ENCODE measurements around the gene RBPMS2. TPM values are rescaled to one million over a fixed set of nuclear protein-coding genes. Genes with fewer than 3 reads are reported as not detected.
A peak's percentile ranks its signal among the peaks of the same experiment; 100 is the strongest.

RBPMS2 gene
- total and polyA plus RNA-seq, 4 donors, result 0.42 to 7.9 (median 2.4) TPM

- Histone ChIP-seq H3K27me3 (ENCODE audit: control insufficient read depth in 4 of 4, insufficient read depth in 4 of 4, low read length in 3 of 4) (no peaks in the 10 kb centered on the region), H3K4me3 (ENCODE audit: low read depth in 1 of 3, low read length in 3 of 3) (no peak overlapping the region), H3K36me3 (ENCODE audit: control insufficient read depth in 4 of 4, insufficient read depth in 3 of 4, low read depth in 1 of 4, low read length in 3 of 4) (no peaks in the 10 kb centered on the region), H3K27ac (ENCODE audit: low read depth in 1 of 2, low read length in 2 of 2) (no peak overlapping the region), H3K9ac (ENCODE audit: low read depth in 1 of 2, low read length in 2 of 2) (no peak overlapping the region), H3K4me1 (ENCODE audit: control insufficient read depth in 4 of 4, insufficient read depth in 4 of 4, low read length in 3 of 4) (no peaks in the 10 kb centered on the region), H3K9me3 (ENCODE audit: control insufficient read depth in 4 of 4, low read length in 3 of 4) (no peaks in the 10 kb centered on the region)
- DNase-seq (ENCODE audit: low spot score), result no peak
- TF ChIP-seq RXRA (IDR thresholded peaks at IDR 0.05), result peak in 1 of 2 donors; percentile 26
- no peak for TF ChIP-seq YY1 (IDR thresholded peaks at IDR 0.05)
- 29% methylated on average over 4 of the region's 4 CpGs for whole genome bisulfite sequencing
Measured at GRCh38 chr15:64791401-64791800, 16.0 kb upstream of the RBPMS2 start.

- WGBS, result 71% methylated on average over 4 of the region's 4 CpGs
- H3K4me3 ChIP-seq (ENCODE audit: low read depth in 1 of 3, low read length in 3 of 3), result no peak overlapping the region
- no peaks in the 10 kb centered on the region for H3K27me3 ChIP-seq (ENCODE audit: control insufficient read depth in 4 of 4, insufficient read depth in 4 of 4, low read length in 3 of 4)
Measured at GRCh38 chr15:64783796-64784195, 8.4 kb upstream of the RBPMS2 start.

More at GRCh38 chr15:64783796-64784195, 8.4 kb upstream of the RBPMS2 start:
- no peak for DNase-seq (ENCODE audit: low spot score)
- no peak overlapping the region for H3K27ac ChIP-seq (ENCODE audit: low read depth in 1 of 2, low read length in 2 of 2)
- H3K9me3 ChIP-seq (ENCODE audit: control insufficient read depth in 4 of 4, low read length in 3 of 4), result no peaks in the 10 kb centered on the region
- peaks cover 10 to 34% (median 31%) of the 10 kb centered on the region in 4 donors for H3K4me1 ChIP-seq (ENCODE audit: control insufficient read depth in 4 of 4, insufficient read depth in 4 of 4, low read length in 3 of 4)
- no peak overlapping the region for H3K9ac ChIP-seq (ENCODE audit: low read depth in 1 of 2, low read length in 2 of 2)
- TF ChIP-seq ATF3 (IDR thresholded peaks at IDR 0.05), result no peak
- TF ChIP-seq SP1 (IDR thresholded peaks at IDR 0.05), result peak; percentile 33
- peak; percentile 52 for TF ChIP-seq YY1 (IDR thresholded peaks at IDR 0.05)
- TF ChIP-seq RXRA (IDR thresholded peaks at IDR 0.05), result peak; percentile 47 to 53
- no peak for TF ChIP-seq REST (IDR thresholded peaks at IDR 0.05)
- no peak for TF ChIP-seq ZBTB33 (IDR thresholded peaks at IDR 0.05)
- TF ChIP-seq FOXA2 (IDR thresholded peaks at IDR 0.05), result no peak
- peak; percentile 49 to 64 for TF ChIP-seq HNF4A (conservative IDR thresholded peaks at IDR 0.05)
- no peak for TF ChIP-seq FOXA1 (IDR thresholded peaks at IDR 0.05)
- no peak for TF ChIP-seq RAD21 (IDR thresholded peaks at IDR 0.05)
- TF ChIP-seq GABPA (IDR thresholded peaks at IDR 0.05 in 1 of 2, conservative IDR thresholded peaks at IDR 0.05 in 1 of 2), result no peak
- no peak for TF ChIP-seq TAF1 (conservative IDR thresholded peaks at IDR 0.05)
- TF ChIP-seq NR2F2 (IDR thresholded peaks at IDR 0.05), result peak; percentile 26
- TF ChIP-seq JUND (IDR thresholded peaks at IDR 0.05), result no peak
- no peaks in the 10 kb centered on the region for H3K36me3 ChIP-seq (ENCODE audit: control insufficient read depth in 4 of 4, insufficient read depth in 3 of 4, low read depth in 1 of 4, low read length in 3 of 4)

All from liver (tissue), 9 donors.